ENCODE data around the gene OR5K3.
"Not testable (repeated sequence)": the region's sequence is repeated elsewhere in the genome, so short reads cannot be mapped to it uniquely, and the experiment has no call there.

OR5K3 gene

GRCh38 chr3:98376631-98377030, 13.8 kb upstream of the OR5K3 start:
- FAIRE-seq: no peak
- DNase-seq (ENCODE audit: insufficient read length, low spot score): no peak
- no peak for TF ChIP-seq CTCF (IDR thresholded peaks at IDR 0.05; ENCODE audit: insufficient read depth, missing control alignments)

- DNase-seq (ENCODE audit: insufficient read length, low spot score) (no peak), FAIRE-seq (no peak)
Observed at GRCh38 chr3:98388147-98388546, 2.3 kb upstream of the OR5K3 start.

GRCh38 chr3:98395101-98395500, 4.6 kb downstream of the OR5K3 start:
- TF ChIP-seq CTCF (IDR thresholded peaks at IDR 0.05; ENCODE audit: insufficient read depth, missing control alignments): no peak
- FAIRE-seq: no peak
- DNase-seq (ENCODE audit: insufficient read length, low spot score): no peak

More at GRCh38 chr3:98388147-98388546, 2.3 kb upstream of the OR5K3 start:
- no peak for TF ChIP-seq CTCF (IDR thresholded peaks at IDR 0.05; ENCODE audit: insufficient read depth, missing control alignments)

- FAIRE-seq; DNase-seq (ENCODE audit: insufficient read length, low spot score): not testable (repeated sequence)
Observed at GRCh38 chr3:98396482-98396881, 6.0 kb downstream of the OR5K3 start.

GRCh38 chr3:98398513-98398912, 8.0 kb downstream of the OR5K3 start:
- FAIRE-seq (no peak), DNase-seq (ENCODE audit: insufficient read length, low spot score) (no peak)
- TF ChIP-seq CTCF (IDR thresholded peaks at IDR 0.05; ENCODE audit: insufficient read depth, missing control alignments): no peak

- TF ChIP-seq CTCF (IDR thresholded peaks at IDR 0.05; ENCODE audit: insufficient read depth, missing control alignments): no peak
- DNase-seq (ENCODE audit: insufficient read length, low spot score): no peak
- no peak for FAIRE-seq
Observed at GRCh38 chr3:98402507-98402906, 12.0 kb downstream of the OR5K3 start.

GRCh38 chr3:98404010-98404409, 13.5 kb downstream of the OR5K3 start:
- DNase-seq (ENCODE audit: insufficient read length, low spot score): no peak
- no peak for FAIRE-seq
- TF ChIP-seq CTCF (IDR thresholded peaks at IDR 0.05; ENCODE audit: insufficient read depth, missing control alignments): no peak

GRCh38 chr3:98406034-98406433, 15.6 kb downstream of the OR5K3 start:
- FAIRE-seq: no peak
- no peak for TF ChIP-seq CTCF (IDR thresholded peaks at IDR 0.05; ENCODE audit: insufficient read depth, missing control alignments)
- DNase-seq (ENCODE audit: insufficient read length, low spot score): no peak

Measured in D721Med (cell line).